Measurements from ENCODE around the gene GPR108. TPM values are rescaled to one million over a fixed set of nuclear protein-coding genes. Genes with fewer than 3 reads are reported as not detected.

GPR108 gene
- total RNA-seq, 1 donor from 2014 or later = 38.3 TPM

GRCh38 chr19:6769006-6769619 is 31.7 kb upstream of the GPR108 start:
- H3K4me3 ChIP-seq = no peak overlapping the region
- H3K36me3 ChIP-seq = no peaks in the 10 kb centered on the region
- H3K27me3 Mint-ChIP-seq (ENCODE audit: insufficient read depth, low read depth) = peaks cover 37% of the 10 kb centered on the region
- no peak overlapping the region for H3K4me2 ChIP-seq
- H3K4me1 ChIP-seq = no peaks in the 10 kb centered on the region
- no peaks in the 10 kb centered on the region for H3K36me3 Mint-ChIP-seq
- no peaks in the 10 kb centered on the region for H3K79me2 ChIP-seq (ENCODE audit: low read depth)
- H3K27me3 ChIP-seq = peaks cover 22% of the 10 kb centered on the region
- H2AFZ ChIP-seq (replicated peaks) = no peak overlapping the region
- peaks cover 21% of the 10 kb centered on the region for H3F3A ChIP-seq (ENCODE audit: low read depth)
- DNase-seq (ENCODE audit: low spot score) = peak; percentile 64
- H3K27ac ChIP-seq = no peak overlapping the region
- no peaks in the 10 kb centered on the region for H4K20me1 ChIP-seq (ENCODE audit: low read depth)
- H3K9me3 Mint-ChIP-seq = no peaks in the 10 kb centered on the region
- no peak overlapping the region for H3K27ac Mint-ChIP-seq
- H3K9ac ChIP-seq = no peak overlapping the region
- H3K4me1 Mint-ChIP-seq = peaks cover 9% of the 10 kb centered on the region
- H3K4me3 Mint-ChIP-seq = no peak overlapping the region
- TF ChIP-seq CTCF (IDR thresholded peaks at IDR 0.05) = peak; percentile 62
- TF ChIP-seq EZH2 (IDR thresholded peaks at IDR 0.05) = no peak
- H3K9me3 ChIP-seq (ENCODE audit: low read depth) = no peaks in the 10 kb centered on the region

GRCh38 chr19:6768236-6768785 is 30.9 kb upstream of the GPR108 start:
- H3K4me1 ChIP-seq = no peaks in the 10 kb centered on the region
- Mint-ChIP-seq H3K4me1 (peaks cover 6% of the 10 kb centered on the region), H3K4me3 (peak overlapping the region; percentile 62), H3K27me3 (ENCODE audit: insufficient read depth, low read depth) (peaks cover 37% of the 10 kb centered on the region), H3K27ac (no peak overlapping the region), H3K36me3 (no peaks in the 10 kb centered on the region), H3K9me3 (no peaks in the 10 kb centered on the region)
- H4K20me1 ChIP-seq (ENCODE audit: low read depth) = no peaks in the 10 kb centered on the region
- H3K27ac ChIP-seq = no peak overlapping the region
- TF ChIP-seq CTCF (IDR thresholded peaks at IDR 0.05) = no peak
- no peak for TF ChIP-seq EZH2 (IDR thresholded peaks at IDR 0.05)
- TF ChIP-seq EZH2phosphoT487 (IDR thresholded peaks at IDR 0.05) = no peak
- no peak overlapping the region for H3K4me3 ChIP-seq
- no peaks in the 10 kb centered on the region for H3K79me2 ChIP-seq (ENCODE audit: low read depth)
- peak overlapping the region; percentile 77 for H2AFZ ChIP-seq (replicated peaks)
- H3F3A ChIP-seq (ENCODE audit: low read depth) = peaks cover 21% of the 10 kb centered on the region
- H3K27me3 ChIP-seq = peaks cover 22% of the 10 kb centered on the region
- no peaks in the 10 kb centered on the region for H3K36me3 ChIP-seq
- DNase-seq (ENCODE audit: low spot score) = no peak
- H3K4me2 ChIP-seq = peak overlapping the region; percentile 89
- no peak overlapping the region for H3K9ac ChIP-seq
- H3K9me3 ChIP-seq (ENCODE audit: low read depth) = no peaks in the 10 kb centered on the region

- H4K20me1 ChIP-seq (ENCODE audit: low read depth) = no peaks in the 10 kb centered on the region
- H3K79me2 ChIP-seq (ENCODE audit: low read depth) = no peaks in the 10 kb centered on the region
- H3K36me3 ChIP-seq = no peaks in the 10 kb centered on the region
- no peak within 1 kb of the TSS for H3K27ac ChIP-seq
- Mint-ChIP-seq H3K4me3 (peak within 1 kb of the TSS; percentile 76), H3K4me1 (peaks cover 6% of the 10 kb centered on the region), H3K27me3 (ENCODE audit: insufficient read depth, low read depth) (peaks cover 37% of the 10 kb centered on the region), H3K9me3 (no peaks in the 10 kb centered on the region), H3K36me3 (no peaks in the 10 kb centered on the region), H3K27ac (no peak within 1 kb of the TSS)
- no peak for TF ChIP-seq CTCF (IDR thresholded peaks at IDR 0.05)
- TF ChIP-seq EZH2 (IDR thresholded peaks at IDR 0.05) = no peak
- no peak for TF ChIP-seq EZH2phosphoT487 (IDR thresholded peaks at IDR 0.05)
- peak within 1 kb of the TSS; percentile 89 for H3K4me2 ChIP-seq
- no peaks in the 10 kb centered on the region for H3K9me3 ChIP-seq (ENCODE audit: low read depth)
- H3F3A ChIP-seq (ENCODE audit: low read depth) = peaks cover 21% of the 10 kb centered on the region
- peak within 1 kb of the TSS; percentile 77 for H2AFZ ChIP-seq (replicated peaks)
- H3K4me3 ChIP-seq = peak within 1 kb of the TSS; percentile 54
- peak; percentile 96 for DNase-seq (ENCODE audit: low spot score)
- H3K4me1 ChIP-seq = no peaks in the 10 kb centered on the region
- no peak within 1 kb of the TSS for H3K9ac ChIP-seq
- H3K27me3 ChIP-seq = peaks cover 22% of the 10 kb centered on the region
These were observed 30.2 kb upstream of the GPR108 start, which contains the start of gene SH2D3A for GRCh38 chr19:6767357-6768235. Gene SH2D3A (minus strand): TSS chr19:6767435. CDS start chr19:6763748, 3,687 bp downstream.
